Heart left ventricle (tissue), 16 donors: ENCODE data around the gene WWOX. TPM values are rescaled to one million over a fixed set of nuclear protein-coding genes. Genes with fewer than 3 reads are reported as not detected.

Experiments used
- ATAC-seq, 4 donors: fragments of 200-7000 bp; cut with Tn5 transposase; one replicate each; pipeline ENCODE4 v1.9.1; 2020 to 2022; ENCODE audit warnings: moderate library complexity in 4 of 4, mild to moderate bottlenecking in 3 of 4, moderate number of reproducible peaks in 1 of 4
- DNase-seq, 5 donors: peaks; one replicate each; pipeline ENCODE4 v3.0.0-alpha.2; 2020
- H3K27ac ChIP-seq, 12 donors: fragments of 200-600 bp; sonication (generic) in 4 of 12; one replicate each; pipeline versions ENCODE4 v1.5.0 to v1.8.0; 2016 to 2022; ENCODE audit warnings: mild to moderate bottlenecking in 2 of 12
- H3K27me3 ChIP-seq, 9 donors: fragments of 200-600 bp; sonication (generic) in 2 of 9; one replicate each; pipeline versions ENCODE4 v1.5.1 to v1.8.0; 2016 to 2022; ENCODE audit warnings: mild to moderate bottlenecking in 3 of 9
- H3K36me3 ChIP-seq, 9 donors: fragments of 200-600 bp; sonication (generic) in 2 of 9; one replicate each; pipeline versions ENCODE4 v1.5.0 to v1.8.0; 2018 to 2022; ENCODE audit warnings: mild to moderate bottlenecking in 2 of 9
- H3K4me1 ChIP-seq, 12 donors: fragments of 200-600 bp; sonication (generic) in 4 of 12; one replicate each; pipeline versions ENCODE4 v1.5.0 to v1.8.0; 2016 to 2022; ENCODE audit warnings: mild to moderate bottlenecking in 3 of 12
- H3K4me3 ChIP-seq, 12 donors: fragments of 200-600 bp; sonication (generic) in 4 of 12; one replicate each; pipeline versions ENCODE4 v1.5.0 to v1.8.0; 2017 to 2022; ENCODE audit warnings: mild to moderate bottlenecking in 9 of 12, moderate library complexity in 4 of 12
- H3K9me3 ChIP-seq, 12 donors: fragments of 200-600 bp; sonication (generic) in 4 of 12; one replicate each; pipeline versions ENCODE4 v1.5.0 to v1.8.0; 2016 to 2022; ENCODE audit warnings: mild to moderate bottlenecking in 1 of 12
- CTCF ChIP-seq, 12 donors: fragments of 200-600 bp; sonication (generic) in 4 of 12; IDR thresholded peaks; one replicate each; pipeline versions ENCODE4 v1.5.0 to v1.8.0; 2018 to 2022; ENCODE audit warnings: antibody characterized with exemption in 12 of 12, mild to moderate bottlenecking in 5 of 12
- POLR2A ChIP-seq, 2 donors: fragments of 450-650 bp; IDR thresholded peaks; one replicate each; pipeline ENCODE4 v1.6.1; 2017; ENCODE audit warnings: antibody characterized with exemption in 2 of 2, mild to moderate bottlenecking in 2 of 2, moderate library complexity in 2 of 2
- WGBS, 4 donors: extraction: QIAGEN DNeasy Blood & Tissue Kit in 2 of 4; methylation state at CpG; one replicate each; pipeline versions ENCODE4 v1.1.5 to v1.1.7; 2013 to 2018; 5-methylcytosine and 5-hydroxymethylcytosine counted together
- intact Hi-C, 10 donors: fragments of 100-400 bp; cut with DNase I; formaldehyde crosslinking; loops; one replicate each; pipeline versions ENCODE4 v1.11.1 to v1.14.2; 2022
- polyA plus RNA-seq, 2 donors: library from polyadenylated mRNA; stranded (reverse); fragments of 200-250 nt; gene quantifications; one replicate each; pipeline ENCODE4 v1.2.3, GENCODE V29; 2013
- total RNA-seq, 9 donors: library from RNA; depleted of rRNA in 2 of 9; stranded (reverse); fragments of >200 nt in 2 of 9; fragmentation: NEBNext Ultra II Directional in 3 of 9; extraction: Animal tissue kit (Norgen Biotek cat#: 25700) in 3 of 9; gene quantifications; one replicate each; pipeline versions ENCODE4 v1.1.0 to v1.2.4, GENCODE V29; 2016 to 2023
- donor health status: ischemic (EF 13 %, LVEDD 7.1; RV severe dilation, severe dysfunction).
- donor health status: healthy with polysubstance abuse.
- donor health status: DM: no; HTN: yes; CAD: no.
- donor health status: DM: no; HTN: no; CAD: no.
- donor health status: ischemic (EF 25% LVEDD 6.9; RV normal size, moderate dysfunction).
- donor health status: ischemic (EF 25% LVEDD 5.7; RV mildly dilated, moderate dysfunction).
- donor health status: healthy.
- donor health status: DM: yes; HTN: yes; CAD: no.
- donor health status: ischemic (EF 35%, LVEDD 5.7; RV mildly dilated, moderate dysfunction).
- donor health status: nonischemic (EF 11% LVEDD 7.7; RV severe dilation, severe dysfunction).
- donor health status: DM: yes; HTN: yes; CAD: no.
- donor health status: PGD.
- donor health status: ischemic (EF 29% LVEDD 5.4; RV normal size, mild dysfunction).
- donor health status: nonischemic (EF 23%, LVEDD 6.1; RV moderate dilation, normal function).

WWOX gene
- total and polyA plus RNA-seq, 11 donors, result 4.3 to 18.3 (median 9.1) TPM

GRCh38 chr16:78465730-78466129 lies 366.3 kb downstream of the WWOX start:
- Histone ChIP-seq H3K4me3 (no peak overlapping the region), H3K9me3 (no peaks in the 10 kb centered on the region), H3K36me3 (no peaks in the 10 kb centered on the region), H3K27ac (no peak overlapping the region), H3K4me1 (no peaks in the 10 kb centered on the region), H3K27me3 (no peaks in the 10 kb centered on the region)
- no peak for DNase-seq
- intact Hi-C loops, result no loop called here
- TF ChIP-seq CTCF (IDR thresholded peaks at IDR 0.05) (no peak), POLR2A (IDR thresholded peaks at IDR 0.05) (no peak)
- no peak for ATAC-seq
- WGBS, 4 donors, result 89 to 99% (median 98%) methylated on average over 6 of the region's 6 CpGs

- Histone ChIP-seq H3K4me1 (no peaks in the 10 kb centered on the region), H3K9me3 (no peaks in the 10 kb centered on the region), H3K27ac (no peak overlapping the region), H3K4me3 (no peak overlapping the region), H3K36me3 (no peaks in the 10 kb centered on the region), H3K27me3 (no peaks in the 10 kb centered on the region)
- ATAC-seq (no peak), DNase-seq (no peak)
- TF ChIP-seq CTCF (IDR thresholded peaks at IDR 0.05) (no peak), POLR2A (IDR thresholded peaks at IDR 0.05) (no peak)
- 88 to 98% (median 97%) methylated on average over 4 of the region's 4 CpGs for WGBS, 4 donors
- intact Hi-C loops, result no loop called here
These were observed 370.3 kb downstream of the WWOX start for GRCh38 chr16:78469787-78470186.

GRCh38 chr16:78473031-78473699 lies 373.7 kb downstream of the WWOX start:
- intact Hi-C loops, result no loop called here
- TF ChIP-seq CTCF (IDR thresholded peaks at IDR 0.05) (no peak), POLR2A (IDR thresholded peaks at IDR 0.05) (no peak)
- H3K4me3 ChIP-seq, result no peak overlapping the region
- no peak overlapping the region for H3K27ac ChIP-seq
- 87 to 90% (median 88%) methylated on average over 11 of the region's 11 CpGs for WGBS, 4 donors
- no peaks in the 10 kb centered on the region for H3K27me3 ChIP-seq
- H3K4me1 ChIP-seq, result no peaks in the 10 kb centered on the region
- DNase-seq (no peak), ATAC-seq (no peak)
- no peaks in the 10 kb centered on the region for H3K9me3 ChIP-seq
- no peaks in the 10 kb centered on the region for H3K36me3 ChIP-seq

- H3K4me1 ChIP-seq, result no peaks in the 10 kb centered on the region
- no peaks in the 10 kb centered on the region for H3K27me3 ChIP-seq
- 94 to 97% (median 97%) methylated on average over 4 of the region's 4 CpGs for WGBS, 4 donors
- no peaks in the 10 kb centered on the region for H3K9me3 ChIP-seq
- no peak for ATAC-seq
- TF ChIP-seq CTCF (IDR thresholded peaks at IDR 0.05) (no peak), POLR2A (IDR thresholded peaks at IDR 0.05) (no peak)
- intact Hi-C loops, result no loop called here
- H3K36me3 ChIP-seq, result no peaks in the 10 kb centered on the region
- H3K27ac ChIP-seq, result no peak overlapping the region
- no peak for DNase-seq
- no peak overlapping the region for H3K4me3 ChIP-seq
These were observed 375.3 kb downstream of the WWOX start for GRCh38 chr16:78474762-78475161.
